H9 (cell line): ENCODE results near the gene PEDS1. TPM values are rescaled to one million over a fixed set of nuclear protein-coding genes. Genes with fewer than 3 reads are reported as not detected.

Experiments used
- DNase-seq: peaks from one replicate; pipeline ENCODE4 v3.0.0-alpha.2; 2017
- H2AFZ ChIP-seq: one replicate; pipeline ENCODE4 v1.6.1; 2013; ENCODE audit warnings: mild to moderate bottlenecking, low read length, control low read depth, moderate library complexity
- H2AK5ac ChIP-seq: 2 replicates; pipeline ENCODE4 v1.6.1; 2013; ENCODE audit warnings: low read length, control low read depth, mixed read lengths; ENCODE audit not compliant: insufficient read length
- H2BK120ac ChIP-seq: one replicate; pipeline ENCODE4 v1.6.1; 2013; ENCODE audit warnings: low read depth, mild to moderate bottlenecking, low read length, control low read depth, inconsistent platforms; ENCODE audit not compliant: poor library complexity, severe bottlenecking
- H2BK12ac ChIP-seq: 2 replicates; pipeline ENCODE4 v1.6.1; 2013; ENCODE audit warnings: low read length, control low read depth, mixed read lengths, low read depth; ENCODE audit not compliant: insufficient read length
- H2BK15ac ChIP-seq: 2 replicates; pipeline ENCODE4 v1.6.1; 2013; ENCODE audit warnings: low read depth, low read length, control low read depth
- H2BK20ac ChIP-seq: one replicate; pipeline ENCODE4 v1.6.1; 2013; ENCODE audit warnings: low read depth, mild to moderate bottlenecking, low read length, control low read depth, inconsistent platforms; ENCODE audit not compliant: poor library complexity, severe bottlenecking
- H2BK5ac ChIP-seq: 2 replicates; pipeline ENCODE4 v1.6.1; 2013; ENCODE audit warnings: low read length, control low read depth, mixed read lengths; ENCODE audit not compliant: insufficient read length
- H3K14ac ChIP-seq: 2 replicates; pipeline ENCODE4 v1.6.1; 2013; ENCODE audit warnings: low read length, control low read depth; ENCODE audit not compliant: insufficient read depth
- H3K18ac ChIP-seq: 2 replicates; pipeline ENCODE4 v1.6.1; 2013; ENCODE audit warnings: low read depth, mild to moderate bottlenecking, mixed read lengths, low read length, control low read depth; ENCODE audit not compliant: insufficient read length
- H3K23ac ChIP-seq: 2 replicates; pipeline ENCODE4 v1.6.1; 2013; ENCODE audit warnings: low read length, control low read depth, mixed read lengths, low read depth; ENCODE audit not compliant: insufficient read length
- H3K23me2 ChIP-seq: 2 replicates; pipeline ENCODE4 v1.6.1; 2013; ENCODE audit warnings: low read depth, mild to moderate bottlenecking, mixed read lengths, low read length, control low read depth; ENCODE audit not compliant: insufficient read length, poor library complexity, severe bottlenecking
- H3K27ac ChIP-seq: 2 replicates; pipeline ENCODE4 v1.5.1; 2013; ENCODE audit warnings: low read length, control low read depth, mixed read lengths, low read depth; ENCODE audit not compliant: insufficient read length
- H3K27me3 ChIP-seq: 2 replicates; pipeline ENCODE4 v1.6.1; 2013; ENCODE audit warnings: low read length, control low read depth, inconsistent platforms; ENCODE audit not compliant: insufficient read depth
- H3K4ac ChIP-seq: 2 replicates; pipeline ENCODE4 v1.6.1; 2013; ENCODE audit warnings: low read depth, mild to moderate bottlenecking, control low read depth, inconsistent platforms, low read length, moderate library complexity
- H3K4me1 ChIP-seq: 2 replicates; pipeline ENCODE4 v1.6.1; 2013; ENCODE audit warnings: low read length, control low read depth, inconsistent platforms; ENCODE audit not compliant: insufficient read depth
- H3K4me2 ChIP-seq: 2 replicates; pipeline ENCODE4 v1.6.1; 2013; ENCODE audit warnings: low read length, control low read depth, mixed read lengths; ENCODE audit not compliant: insufficient read length, insufficient read depth
- H3K56ac ChIP-seq: 2 replicates; pipeline ENCODE4 v1.6.1; 2013; ENCODE audit warnings: low read depth, mild to moderate bottlenecking, mixed read lengths, low read length, control low read depth; ENCODE audit not compliant: insufficient read length
- H3K79me1 ChIP-seq: 2 replicates; pipeline ENCODE4 v1.6.1; 2013; ENCODE audit warnings: low read depth, mild to moderate bottlenecking, moderate library complexity, low read length, control low read depth, inconsistent platforms; ENCODE audit not compliant: insufficient read depth, poor library complexity, severe bottlenecking
- H3K79me2 ChIP-seq: 2 replicates; pipeline ENCODE4 v1.6.1; 2013; ENCODE audit warnings: low read length, control low read depth, inconsistent platforms; ENCODE audit not compliant: insufficient read depth
- H3K9ac ChIP-seq: 2 replicates; pipeline ENCODE4 v1.6.1; 2013; ENCODE audit warnings: low read length, control low read depth, mixed read lengths; ENCODE audit not compliant: insufficient read length; ENCODE audit errors: extremely low read depth
- H3K9me3 ChIP-seq: one replicate; pipeline ENCODE4 v1.6.1; 2013; ENCODE audit warnings: low read depth, low read length, inconsistent platforms; ENCODE audit not compliant: control insufficient read depth
- H3T11ph ChIP-seq: one replicate; pipeline ENCODE4 v1.6.1; 2013; ENCODE audit warnings: mild to moderate bottlenecking, low read length, control low read depth, inconsistent platforms
- H4K20me1 ChIP-seq: one replicate; pipeline ENCODE4 v1.6.1; 2013; ENCODE audit not compliant: control insufficient read depth, insufficient read length, insufficient read depth
- H4K5ac ChIP-seq: 2 replicates; pipeline ENCODE4 v1.6.1; 2013; ENCODE audit warnings: low read depth, mild to moderate bottlenecking, mixed read lengths, low read length, control low read depth; ENCODE audit not compliant: insufficient read length
- H4K8ac ChIP-seq: replicated peaks from 2 replicates; pipeline ENCODE4 v1.6.1; 2013; ENCODE audit warnings: low read length, control low read depth, mixed read lengths, low read depth; ENCODE audit not compliant: insufficient read length
- H4K91ac ChIP-seq: 2 replicates; pipeline ENCODE4 v1.6.1; 2013; ENCODE audit warnings: low read depth, mild to moderate bottlenecking, moderate library complexity, mixed read lengths, low read length, control low read depth; ENCODE audit not compliant: insufficient read length
- H3K27ac Mint-ChIP-seq, 3 experiments: 2 replicates in 2 of 3; 3 replicates in 1 of 3; pipeline ENCODE4 v1.8.0; 2020 to 2021; ENCODE audit warnings: mixed read lengths in 3 of 3, mild to moderate bottlenecking in 1 of 3, moderate library complexity in 1 of 3
- H3K27me3 Mint-ChIP-seq: 2 replicates; pipeline ENCODE4 v1.8.0; 2021; ENCODE audit warnings: low read depth, mild to moderate bottlenecking, moderate library complexity, mixed read lengths
- H3K36me3 Mint-ChIP-seq, 3 experiments: 2 replicates in 2 of 3; 3 replicates in 1 of 3; pipeline ENCODE4 v1.8.0; 2020 to 2021; ENCODE audit warnings: low read depth in 3 of 3, mixed read lengths in 3 of 3; ENCODE audit not compliant: insufficient read depth in 1 of 3
- H3K4me1 Mint-ChIP-seq, 2 experiments: 2 replicates each; pipeline ENCODE4 v1.8.0; 2020; ENCODE audit warnings: mixed read lengths in 2 of 2
- H3K4me3 Mint-ChIP-seq, 2 experiments: 2 replicates in 1 of 2; 3 replicates in 1 of 2; pipeline ENCODE4 v1.8.0; 2020 to 2021; ENCODE audit warnings: mild to moderate bottlenecking in 2 of 2, mixed read lengths in 2 of 2, moderate library complexity in 1 of 2
- H3K9me3 Mint-ChIP-seq, 2 experiments: 2 replicates in 1 of 2; 3 replicates in 1 of 2; pipeline ENCODE4 v1.8.0; 2020; ENCODE audit warnings: mild to moderate bottlenecking in 2 of 2, mixed read lengths in 2 of 2, moderate library complexity in 1 of 2
- WGBS: extraction: QIAGEN DNeasy Blood & Tissue Kit; methylation state at CpG from one replicate; pipeline ENCODE4 v1.1.7; 2013; ENCODE audit warnings: missing lambda C conversion rate, low lambda C conversion rate, mixed read lengths; ENCODE audit not compliant: insufficient read length; ENCODE audit errors: extremely low coverage; 5-methylcytosine and 5-hydroxymethylcytosine counted together
- total RNA-seq: library from RNA; stranded (reverse); gene quantifications from 2 replicates; pipeline ENCODE4 v1.2.1, GENCODE V29; 2021
- TF ChIP-seq, protein P1 (sequence below): fragments of 200-600 bp; sonication (generic); conservative IDR thresholded peaks from 3 replicates; pipeline ENCODE4 v1.8.0; 2021; ENCODE audit warnings: antibody characterized with exemption, mild to moderate bottlenecking

Gene PEDS1
- total RNA-seq, 1 experiment from 2014 or later = 29.3 TPM

DNA sequence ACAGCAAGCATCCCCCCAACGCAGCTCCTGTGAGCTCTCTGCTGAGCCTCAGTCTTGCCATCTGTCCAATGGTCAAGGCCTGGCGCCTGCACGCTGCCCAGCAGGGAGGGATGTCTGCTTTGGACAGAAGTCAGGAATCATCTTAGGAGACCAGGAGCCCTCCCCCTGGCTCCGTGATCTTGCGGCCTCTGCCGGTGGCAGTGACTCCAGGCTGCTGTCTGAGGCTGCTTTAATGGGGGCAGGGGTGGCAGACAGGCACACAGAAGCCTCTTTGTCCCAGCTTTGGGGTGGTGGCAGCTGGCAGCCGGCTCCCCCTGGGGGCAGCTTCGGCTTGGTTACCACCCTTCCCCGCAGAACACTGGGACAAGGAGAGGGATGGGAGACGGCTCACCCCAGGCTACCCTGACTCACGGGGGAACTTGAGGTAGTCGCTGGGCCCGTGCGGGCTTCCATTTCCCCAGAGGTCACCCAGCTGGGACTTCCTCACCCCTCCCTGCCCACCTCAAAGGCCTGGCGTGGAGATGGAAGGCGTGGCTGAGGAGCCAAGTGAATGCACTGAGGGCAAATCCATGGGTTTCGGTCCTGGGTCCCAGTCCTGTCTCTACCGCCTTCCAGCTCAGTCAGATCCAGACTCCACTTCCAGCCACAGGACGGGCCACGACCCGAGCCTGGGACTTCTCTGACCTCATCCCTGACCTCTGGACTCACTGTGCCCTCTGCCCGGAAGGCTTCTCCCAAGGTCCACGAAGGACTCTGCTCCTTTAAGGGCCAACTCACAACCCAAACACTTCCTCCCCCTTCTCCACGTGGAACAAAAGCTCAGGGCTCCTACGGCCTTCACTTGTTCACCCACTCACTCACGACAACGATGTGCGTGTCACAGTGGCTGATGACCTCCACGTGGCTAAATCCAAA is 14.8 kb downstream of the PEDS1 start:
- Histone ChIP-seq H3K9ac (no peak overlapping the region), H3T11ph (no peak overlapping the region), H2BK20ac (no peak overlapping the region), H3K79me2 (peaks cover 2% of the 10 kb centered on the region; the same call in 1 of the 2 replicates), H2BK120ac (no peak overlapping the region), H3K9me3 (no peaks in the 10 kb centered on the region), H2AFZ (no peak overlapping the region), H4K91ac (no peak overlapping the region), H3K23ac (no peak overlapping the region), H2BK12ac (no peak overlapping the region), H4K8ac (no peak overlapping the region), H2BK15ac (no peak overlapping the region), H3K27ac (no peak overlapping the region), H3K27me3 (no peaks in the 10 kb centered on the region), H3K56ac (no peak overlapping the region), H3K23me2 (no peaks in the 10 kb centered on the region), H4K20me1 (no peaks in the 10 kb centered on the region), H4K5ac (no peak overlapping the region), H3K18ac (no peak overlapping the region), H3K4me2 (no peak overlapping the region), H2BK5ac (no peak overlapping the region), H3K14ac (no peak overlapping the region), H3K4me1 (peaks cover 6% of the 10 kb centered on the region; the same call in 1 of the 2 replicates), H2AK5ac (no peak overlapping the region), H3K79me1 (peaks cover 5% of the 10 kb centered on the region), H3K4ac (no peak overlapping the region)
- H3K4me1 Mint-ChIP-seq = peaks cover 25 to 27% of the 10 kb centered on the region in 2 experiments
- no peaks in the 10 kb centered on the region for H3K9me3 Mint-ChIP-seq
- H3K4me3 Mint-ChIP-seq = no peak overlapping the region
- peak overlapping the region in 2 of 3 experiments; percentile 71 to 76; a peak in 4 of 7 replicates for H3K27ac Mint-ChIP-seq
- H3K36me3 Mint-ChIP-seq = peaks cover 17 to 48% (median 45%) of the 10 kb centered on the region in 3 experiments
- no peaks in the 10 kb centered on the region for H3K27me3 Mint-ChIP-seq
- TF ChIP-seq, protein P1, sequence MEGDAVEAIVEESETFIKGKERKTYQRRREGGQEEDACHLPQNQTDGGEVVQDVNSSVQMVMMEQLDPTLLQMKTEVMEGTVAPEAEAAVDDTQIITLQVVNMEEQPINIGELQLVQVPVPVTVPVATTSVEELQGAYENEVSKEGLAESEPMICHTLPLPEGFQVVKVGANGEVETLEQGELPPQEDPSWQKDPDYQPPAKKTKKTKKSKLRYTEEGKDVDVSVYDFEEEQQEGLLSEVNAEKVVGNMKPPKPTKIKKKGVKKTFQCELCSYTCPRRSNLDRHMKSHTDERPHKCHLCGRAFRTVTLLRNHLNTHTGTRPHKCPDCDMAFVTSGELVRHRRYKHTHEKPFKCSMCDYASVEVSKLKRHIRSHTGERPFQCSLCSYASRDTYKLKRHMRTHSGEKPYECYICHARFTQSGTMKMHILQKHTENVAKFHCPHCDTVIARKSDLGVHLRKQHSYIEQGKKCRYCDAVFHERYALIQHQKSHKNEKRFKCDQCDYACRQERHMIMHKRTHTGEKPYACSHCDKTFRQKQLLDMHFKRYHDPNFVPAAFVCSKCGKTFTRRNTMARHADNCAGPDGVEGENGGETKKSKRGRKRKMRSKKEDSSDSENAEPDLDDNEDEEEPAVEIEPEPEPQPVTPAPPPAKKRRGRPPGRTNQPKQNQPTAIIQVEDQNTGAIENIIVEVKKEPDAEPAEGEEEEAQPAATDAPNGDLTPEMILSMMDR = peak; percentile 51
- peak; percentile 49 for DNase-seq
- no CpG with 5 or more reads among the region's 29 CpGs for WGBS
